Mesothelial cell of epicardium (in vitro differentiated cells): Measurements from ENCODE around the gene CCND1. TPM values are rescaled to one million over a fixed set of nuclear protein-coding genes. Genes with fewer than 3 reads are reported as not detected.

Experiments used
- DNase-seq, 2 experiments: peaks; one replicate each; pipeline ENCODE4 v3.0.0; 2021; ENCODE audit warnings: low spot score in 2 of 2; ENCODE audit not compliant: unreplicated experiment in 2 of 2
- H3K27ac Mint-ChIP-seq: 2 replicates; pipeline ENCODE4 v1.8.0; 2021; ENCODE audit warnings: mixed read lengths
- H3K27me3 Mint-ChIP-seq: 2 replicates; pipeline ENCODE4 v1.8.0; 2021; ENCODE audit warnings: low read depth, mixed read lengths
- H3K36me3 Mint-ChIP-seq: 2 replicates; pipeline ENCODE4 v1.8.0; 2021; ENCODE audit warnings: mixed read lengths
- H3K4me1 Mint-ChIP-seq: 2 replicates; pipeline ENCODE4 v1.8.0; 2021; ENCODE audit warnings: mixed read lengths
- H3K4me3 Mint-ChIP-seq: 2 replicates; pipeline ENCODE4 v1.8.0; 2021; ENCODE audit warnings: mild to moderate bottlenecking, moderate library complexity, mixed read lengths
- H3K9me3 Mint-ChIP-seq: 2 replicates; pipeline ENCODE4 v1.8.0; 2021; ENCODE audit warnings: mixed read lengths
- total RNA-seq: library from RNA; stranded (reverse); gene quantifications from 3 replicates; pipeline ENCODE4 v1.2.1, GENCODE V29; 2021
- TF ChIP-seq, protein P1 (sequence below): fragments of 200-600 bp; sonication (generic); IDR thresholded peaks from one replicate; pipeline ENCODE4 v1.5.0; 2021; ENCODE audit warnings: antibody characterized with exemption; ENCODE audit not compliant: unreplicated experiment

Gene CCND1
- total RNA-seq, 1 donor from 2014 or later: 224 TPM

DNA sequence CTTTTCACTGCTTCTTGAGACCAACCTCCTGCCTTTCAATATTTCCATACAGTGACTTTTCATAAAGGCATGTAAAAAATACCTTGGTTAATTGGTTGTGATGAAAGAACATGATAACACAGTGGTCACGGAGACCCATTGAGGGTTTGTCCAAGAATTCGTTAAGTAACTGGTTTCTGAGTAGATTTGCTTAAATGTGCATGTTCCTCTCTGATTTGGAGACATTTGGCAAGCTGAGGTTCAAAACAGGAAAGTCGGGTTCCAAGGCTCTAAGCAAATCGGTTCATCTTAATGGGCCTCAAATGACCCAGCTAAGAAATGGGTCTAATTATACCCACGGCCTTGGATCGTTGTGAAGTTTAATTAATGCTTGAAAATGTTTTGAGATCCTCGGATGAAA is 36.9 kb upstream of the CCND1 start:
- H3K4me1 Mint-ChIP-seq: peaks cover 26% of the 10 kb centered on the region
- H3K4me3 Mint-ChIP-seq: no peak overlapping the region
- no peaks in the 10 kb centered on the region for H3K36me3 Mint-ChIP-seq
- peaks cover 11% of the 10 kb centered on the region for H3K9me3 Mint-ChIP-seq
- DNase-seq: no peak
- no peaks in the 10 kb centered on the region for H3K27me3 Mint-ChIP-seq
- no peak overlapping the region for H3K27ac Mint-ChIP-seq
- TF ChIP-seq, protein P1, sequence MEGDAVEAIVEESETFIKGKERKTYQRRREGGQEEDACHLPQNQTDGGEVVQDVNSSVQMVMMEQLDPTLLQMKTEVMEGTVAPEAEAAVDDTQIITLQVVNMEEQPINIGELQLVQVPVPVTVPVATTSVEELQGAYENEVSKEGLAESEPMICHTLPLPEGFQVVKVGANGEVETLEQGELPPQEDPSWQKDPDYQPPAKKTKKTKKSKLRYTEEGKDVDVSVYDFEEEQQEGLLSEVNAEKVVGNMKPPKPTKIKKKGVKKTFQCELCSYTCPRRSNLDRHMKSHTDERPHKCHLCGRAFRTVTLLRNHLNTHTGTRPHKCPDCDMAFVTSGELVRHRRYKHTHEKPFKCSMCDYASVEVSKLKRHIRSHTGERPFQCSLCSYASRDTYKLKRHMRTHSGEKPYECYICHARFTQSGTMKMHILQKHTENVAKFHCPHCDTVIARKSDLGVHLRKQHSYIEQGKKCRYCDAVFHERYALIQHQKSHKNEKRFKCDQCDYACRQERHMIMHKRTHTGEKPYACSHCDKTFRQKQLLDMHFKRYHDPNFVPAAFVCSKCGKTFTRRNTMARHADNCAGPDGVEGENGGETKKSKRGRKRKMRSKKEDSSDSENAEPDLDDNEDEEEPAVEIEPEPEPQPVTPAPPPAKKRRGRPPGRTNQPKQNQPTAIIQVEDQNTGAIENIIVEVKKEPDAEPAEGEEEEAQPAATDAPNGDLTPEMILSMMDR: no peak

DNA sequence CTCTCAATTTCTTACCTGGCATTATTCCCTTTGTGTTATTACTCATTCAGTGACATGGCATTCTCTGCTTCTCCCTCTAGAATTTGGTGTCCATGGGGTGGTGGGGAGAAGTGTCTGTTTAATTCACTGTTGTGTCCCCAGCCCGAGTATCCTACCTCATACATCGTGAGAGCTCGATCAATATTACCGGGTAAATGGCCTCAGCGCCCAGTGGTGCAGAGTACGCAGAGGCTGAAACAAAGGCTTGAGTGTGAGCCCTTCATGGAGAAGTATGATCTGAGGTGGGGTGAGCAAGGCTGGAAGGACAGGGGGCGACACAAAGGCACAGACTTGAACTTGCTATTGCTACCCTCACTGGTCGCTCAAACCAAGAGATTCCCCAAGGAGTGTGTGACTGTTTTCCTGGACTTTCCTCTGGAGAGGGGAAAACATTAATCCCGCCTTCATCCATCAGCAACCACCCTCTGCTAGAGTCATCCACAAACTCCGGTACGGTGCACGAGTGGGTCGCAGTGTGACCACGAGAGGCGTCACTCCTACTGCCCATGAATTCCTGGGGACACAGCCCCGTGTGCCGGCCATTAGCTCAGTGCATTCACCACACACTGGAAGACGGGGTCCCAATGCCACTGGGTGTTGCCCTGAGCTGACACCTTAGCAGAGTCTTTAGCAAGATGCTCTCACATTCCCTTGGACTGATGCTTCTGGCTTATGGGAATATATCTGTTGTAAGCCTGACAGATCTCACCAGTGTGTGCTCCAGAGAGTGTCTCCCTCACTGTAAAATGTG is 35.0 kb upstream of the CCND1 start:
- Mint-ChIP-seq H3K4me3 (no peak overlapping the region), H3K27me3 (no peaks in the 10 kb centered on the region), H3K4me1 (peaks cover 15% of the 10 kb centered on the region), H3K9me3 (peaks cover 18% of the 10 kb centered on the region), H3K27ac (no peak overlapping the region), H3K36me3 (no peaks in the 10 kb centered on the region)
- DNase-seq: no peak
- TF ChIP-seq, protein P1: no peak

DNA sequence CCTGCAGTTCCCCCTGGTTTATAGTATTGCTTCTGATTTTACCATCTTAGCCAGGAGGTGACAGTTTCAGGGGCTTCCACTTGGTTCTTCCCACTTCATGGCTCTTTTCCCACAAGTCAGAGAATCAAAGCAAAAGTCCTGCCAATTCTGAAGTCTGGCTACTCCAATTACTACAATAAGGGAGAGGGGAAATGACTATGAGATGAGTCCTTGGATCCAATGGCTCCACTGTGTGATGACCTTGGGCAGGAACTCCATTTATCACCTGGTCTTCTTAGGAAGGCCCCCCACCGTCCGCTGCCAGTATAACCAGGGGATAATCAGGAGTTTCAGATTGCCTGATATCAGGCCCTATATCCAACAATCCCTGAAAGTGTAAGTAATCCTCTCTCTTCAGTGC is 31.6 kb upstream of the CCND1 start:
- no peak for DNase-seq
- no peaks in the 10 kb centered on the region for H3K27me3 Mint-ChIP-seq
- TF ChIP-seq, protein P1: no peak
- no peaks in the 10 kb centered on the region for H3K36me3 Mint-ChIP-seq
- peaks cover 20% of the 10 kb centered on the region for H3K9me3 Mint-ChIP-seq
- H3K4me1 Mint-ChIP-seq: no peaks in the 10 kb centered on the region
- H3K4me3 Mint-ChIP-seq: no peak overlapping the region
- no peak overlapping the region for H3K27ac Mint-ChIP-seq

DNA sequence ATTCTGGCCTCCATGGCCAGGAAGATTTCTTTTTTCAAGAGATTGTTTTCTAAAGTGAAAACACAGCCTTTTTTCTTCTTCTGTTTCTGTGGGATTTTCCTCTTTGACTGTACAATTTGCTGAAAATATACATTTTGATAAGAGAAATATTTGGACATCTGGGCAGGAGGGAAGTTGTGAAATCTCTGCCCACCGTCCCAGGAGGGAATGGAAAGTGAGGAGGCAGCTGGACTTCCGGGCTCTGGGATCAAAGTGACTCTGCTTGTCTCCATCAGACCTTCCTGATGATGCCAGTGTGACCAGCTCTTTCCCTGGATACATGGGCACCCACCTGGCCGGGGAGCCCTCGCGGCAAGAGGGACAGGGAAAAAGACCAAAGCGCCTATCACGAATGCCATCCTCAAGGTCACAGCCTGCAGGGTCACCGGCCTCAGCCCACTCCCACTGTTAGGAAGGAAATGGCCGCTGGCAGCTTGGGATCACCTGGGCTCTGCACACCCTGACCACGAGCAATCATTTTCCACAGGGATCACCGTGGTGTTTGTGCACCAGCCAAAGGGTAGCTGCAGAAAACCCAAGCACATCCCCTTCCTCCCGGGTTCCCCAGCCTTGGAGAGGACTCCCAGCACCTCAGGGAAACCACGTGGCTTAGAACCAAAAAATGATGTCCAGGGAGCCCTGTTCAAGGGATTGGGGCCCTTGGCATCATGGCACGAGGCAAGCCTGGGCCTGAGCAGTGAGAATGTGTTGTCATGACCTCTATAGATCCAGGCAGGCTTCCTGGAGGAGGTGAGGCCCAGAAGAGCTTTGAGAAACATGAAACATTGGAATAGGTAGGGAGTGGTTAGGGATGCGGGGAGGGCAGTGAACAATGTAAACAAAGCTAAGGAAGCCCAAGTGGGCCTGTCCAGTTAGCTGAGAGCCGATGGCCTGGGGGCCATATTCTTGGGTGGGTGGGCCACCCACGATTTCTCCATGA is 29.1 kb upstream of the CCND1 start:
- no peak overlapping the region for H3K27ac Mint-ChIP-seq
- no peaks in the 10 kb centered on the region for H3K27me3 Mint-ChIP-seq
- TF ChIP-seq, protein P1: no peak
- no peaks in the 10 kb centered on the region for H3K4me1 Mint-ChIP-seq
- DNase-seq: no peak
- peaks cover 20% of the 10 kb centered on the region for H3K9me3 Mint-ChIP-seq
- no peak overlapping the region for H3K4me3 Mint-ChIP-seq
- no peaks in the 10 kb centered on the region for H3K36me3 Mint-ChIP-seq

DNA sequence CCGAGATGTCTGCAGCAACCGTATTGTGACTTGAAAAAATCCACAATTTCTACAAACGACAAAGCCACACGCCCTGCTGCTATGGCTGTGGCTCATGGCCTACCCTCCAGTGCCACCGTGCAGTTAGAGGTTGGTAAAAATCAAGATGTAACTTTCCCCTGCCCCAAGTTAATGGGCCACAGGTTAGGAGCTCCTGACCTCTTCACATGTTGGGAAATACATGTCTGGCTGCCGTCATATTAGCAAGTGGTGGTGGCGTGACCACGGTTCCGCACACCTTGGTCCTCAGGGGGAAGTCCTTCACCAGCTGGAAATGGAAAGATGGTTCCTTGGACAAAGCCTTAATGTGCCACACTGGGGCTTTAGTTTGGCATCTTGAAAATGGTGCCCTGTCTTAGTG is 27.4 kb upstream of the CCND1 start:
- Mint-ChIP-seq H3K27me3 (no peaks in the 10 kb centered on the region), H3K4me1 (no peaks in the 10 kb centered on the region), H3K9me3 (peaks cover 13% of the 10 kb centered on the region), H3K27ac (no peak overlapping the region), H3K36me3 (no peaks in the 10 kb centered on the region), H3K4me3 (no peak overlapping the region)
- DNase-seq: no peak
- TF ChIP-seq, protein P1: no peak
